ENCODE measurements around the gene SENP1.
"Not testable (repeated sequence)": the region's sequence is repeated elsewhere in the genome, so short reads cannot be mapped to it uniquely, and the experiment has no call there.

The SENP1 gene

DNA sequence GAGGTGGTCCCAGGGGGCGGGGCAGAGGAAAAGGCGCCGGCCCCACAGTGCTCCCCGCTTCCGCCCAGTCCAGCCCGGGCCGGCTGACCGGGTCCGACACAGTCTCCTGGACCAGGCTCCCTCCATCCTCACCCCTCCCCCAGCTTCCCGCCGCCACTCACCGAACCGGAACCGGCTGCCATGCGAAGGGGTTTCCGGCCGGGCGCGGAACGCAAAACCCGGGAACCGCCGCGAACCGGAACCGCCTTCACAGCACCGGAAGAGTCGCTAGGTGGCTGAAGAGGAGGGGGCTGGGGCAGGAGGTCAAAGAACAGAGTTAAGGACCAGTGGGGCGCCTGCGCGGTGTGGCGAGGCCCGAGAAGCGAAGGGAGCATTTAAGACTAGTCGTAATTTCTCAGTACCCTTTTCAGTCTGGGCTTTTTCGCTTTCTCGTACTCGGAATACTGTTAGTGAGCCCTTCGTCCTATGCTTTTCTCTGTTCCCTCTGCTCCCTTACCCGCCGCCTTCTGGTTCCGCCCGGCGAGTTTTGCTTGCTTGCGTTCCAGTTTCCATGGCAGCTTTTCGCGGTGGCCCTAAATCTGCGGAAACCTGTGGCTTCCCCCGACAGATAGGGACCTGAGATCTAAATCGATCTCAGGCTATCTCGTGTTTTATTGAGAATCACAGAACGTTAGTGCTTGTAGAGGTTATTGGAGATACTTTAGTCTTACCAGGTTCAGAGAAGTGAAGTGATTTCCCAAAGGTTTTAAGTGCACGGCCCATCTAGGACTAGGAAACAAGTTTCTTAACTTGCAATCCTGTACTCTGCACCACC, at the start of gene SENP1:
Gene SENP1 (minus strand): TSS at position 213 of the 814 bp plus-strand sequence. CDS start 4,607 bp downstream, outside the sequence.
- peak; percentile 95 for DNase-seq (ENCODE audit: low read depth, low spot score)

DNA sequence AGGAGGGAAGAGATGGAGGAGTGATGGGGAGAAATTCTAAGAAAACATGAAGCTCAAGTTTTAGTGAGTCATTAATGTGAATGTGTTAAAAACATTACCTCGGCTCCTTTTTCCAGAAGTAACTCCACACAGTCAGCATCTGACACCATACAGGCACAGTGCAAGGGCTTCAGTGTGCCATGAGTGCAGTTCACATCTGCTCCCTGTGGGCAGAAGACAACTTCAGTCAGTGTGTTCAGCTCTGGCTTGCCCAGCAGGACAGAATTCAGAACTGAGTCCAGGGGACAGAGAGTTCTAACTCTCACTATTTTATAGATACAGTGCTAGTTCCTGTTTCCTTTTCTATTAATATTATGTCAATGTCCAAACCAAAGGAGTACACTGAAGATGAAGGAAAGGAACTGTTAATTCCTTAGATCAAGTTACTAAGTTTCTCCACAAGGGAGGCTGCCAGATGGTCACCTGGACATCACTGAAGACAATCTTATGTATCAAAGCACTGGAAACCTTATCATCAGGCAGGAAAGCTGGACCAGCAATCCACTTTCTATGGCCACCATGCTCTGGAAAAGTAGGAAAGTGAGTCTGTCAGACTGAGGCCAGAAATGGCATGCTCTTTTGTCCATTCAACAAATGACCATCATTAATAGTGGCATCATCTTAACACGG, 45.4 kb upstream of the SENP1 start:
- DNase-seq (ENCODE audit: low read depth, low spot score): no peak

DNA sequence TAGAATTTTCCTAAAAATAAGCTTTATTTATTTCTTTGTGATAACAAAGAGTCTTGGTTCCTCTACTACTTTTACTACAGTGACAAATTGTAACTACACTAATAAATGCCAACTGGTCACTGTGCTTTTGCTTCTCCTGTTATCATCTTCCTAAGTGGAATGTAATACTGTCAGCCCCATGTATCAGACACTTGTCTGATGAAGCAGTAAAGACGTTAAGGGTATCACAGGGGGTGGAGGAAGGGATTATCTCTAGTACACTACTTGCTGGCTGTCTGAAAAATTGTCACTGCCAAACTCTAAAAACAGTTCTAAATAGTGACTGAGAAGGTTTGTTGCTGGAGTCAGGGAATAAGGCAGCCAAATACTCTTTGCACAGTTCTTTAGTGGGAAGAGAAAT, 40.1 kb upstream of the SENP1 start:
- no peak for DNase-seq (ENCODE audit: low read depth, low spot score)

DNA sequence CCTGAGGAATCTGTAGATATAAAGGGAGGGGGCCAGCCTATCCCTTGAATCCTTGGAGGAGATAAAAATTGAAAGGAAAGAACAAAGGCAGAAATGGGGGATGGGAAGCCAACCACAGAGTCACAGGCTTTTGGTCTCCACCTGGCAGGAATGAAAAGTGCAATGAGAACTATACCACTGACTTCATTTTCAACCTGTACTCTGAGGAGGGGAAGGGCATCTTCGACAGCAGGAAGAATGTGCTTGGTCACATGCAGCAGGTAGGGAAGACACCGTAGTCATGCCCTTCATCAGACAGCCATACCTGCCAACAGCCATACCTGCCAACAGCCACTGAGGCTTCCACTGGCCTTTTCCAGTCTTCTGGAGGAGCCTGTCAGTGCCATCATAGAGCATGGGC, 38.0 kb upstream of the SENP1 start:
- DNase-seq (ENCODE audit: low read depth, low spot score): no peak

DNA sequence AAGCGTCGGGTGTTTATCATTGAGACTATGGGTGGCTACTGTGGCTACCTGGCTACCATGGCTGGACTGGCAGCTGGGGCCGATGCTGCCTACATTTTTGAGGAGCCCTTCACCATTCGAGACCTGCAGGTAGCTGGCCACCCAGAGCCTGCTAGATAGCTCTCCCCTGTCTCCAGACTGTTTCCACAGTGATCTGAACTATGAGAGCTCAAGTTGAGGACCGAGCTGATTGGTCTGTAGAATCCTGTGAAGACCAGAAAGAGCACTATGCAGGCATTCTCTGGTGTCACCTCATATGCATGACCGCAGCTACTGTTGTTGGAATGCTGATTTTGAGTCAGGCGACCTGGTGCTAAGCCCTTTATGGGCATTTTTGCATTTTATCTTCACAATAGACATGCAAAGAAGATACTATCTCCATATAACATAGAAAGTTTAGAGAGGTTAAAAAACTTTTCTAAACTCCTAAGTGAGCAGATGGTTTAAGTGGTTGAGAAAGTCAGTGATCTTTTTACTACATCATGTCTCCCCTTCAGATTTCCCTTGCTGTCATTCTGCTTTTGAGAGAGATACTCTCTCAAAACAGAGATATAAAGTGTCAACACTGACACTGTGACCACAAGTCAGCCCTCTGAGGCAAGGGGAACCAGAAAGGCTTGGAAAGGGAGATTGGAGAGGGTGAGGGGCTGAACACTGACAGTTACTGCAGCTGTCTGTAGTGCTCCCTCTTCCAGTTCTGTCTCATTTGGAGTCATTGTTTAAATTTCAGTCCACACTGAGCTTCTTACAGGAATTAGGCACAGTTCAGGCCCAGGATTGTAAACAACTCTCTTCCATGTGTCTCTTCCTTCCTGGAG, 37.2 kb upstream of the SENP1 start:
- DNase-seq (ENCODE audit: low read depth, low spot score): no peak

DNA sequence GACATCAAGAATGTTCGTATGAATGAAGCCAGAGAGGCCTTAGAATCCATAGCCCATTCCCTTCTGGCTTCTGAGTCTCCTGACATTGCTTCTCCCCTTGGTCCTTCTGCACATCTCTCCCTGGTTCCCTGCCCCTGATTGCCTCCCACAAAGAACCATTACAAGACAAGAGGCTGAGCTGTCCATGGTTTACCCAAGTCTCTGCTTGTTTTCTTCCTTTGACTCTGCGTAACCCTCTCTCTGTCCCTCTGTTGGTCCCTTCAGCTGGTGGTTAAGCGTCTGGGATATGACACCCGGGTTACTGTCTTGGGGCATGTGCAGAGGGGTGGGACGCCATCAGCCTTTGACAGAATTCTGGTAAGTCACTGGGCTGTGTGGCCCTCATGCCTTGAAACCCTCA, 29.1 kb upstream of the SENP1 start:
- DNase-seq (ENCODE audit: low read depth, low spot score): no peak

DNA sequence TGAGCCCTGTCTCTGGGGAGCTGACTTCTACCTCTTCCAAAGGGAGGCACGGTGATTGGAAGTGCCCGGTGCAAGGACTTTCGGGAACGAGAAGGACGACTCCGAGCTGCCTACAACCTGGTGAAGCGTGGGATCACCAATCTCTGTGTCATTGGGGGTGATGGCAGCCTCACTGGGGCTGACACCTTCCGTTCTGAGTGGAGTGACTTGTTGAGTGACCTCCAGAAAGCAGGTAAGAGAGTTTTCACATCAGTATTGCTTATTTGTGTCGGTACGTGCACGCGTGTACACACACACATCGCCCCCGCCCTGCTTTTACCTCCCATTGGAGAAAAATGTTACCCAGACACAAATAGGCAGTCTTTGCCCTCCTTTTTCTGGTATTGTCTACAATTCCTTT, 26.9 kb upstream of the SENP1 start:
- DNase-seq (ENCODE audit: low read depth, low spot score): no peak

DNA sequence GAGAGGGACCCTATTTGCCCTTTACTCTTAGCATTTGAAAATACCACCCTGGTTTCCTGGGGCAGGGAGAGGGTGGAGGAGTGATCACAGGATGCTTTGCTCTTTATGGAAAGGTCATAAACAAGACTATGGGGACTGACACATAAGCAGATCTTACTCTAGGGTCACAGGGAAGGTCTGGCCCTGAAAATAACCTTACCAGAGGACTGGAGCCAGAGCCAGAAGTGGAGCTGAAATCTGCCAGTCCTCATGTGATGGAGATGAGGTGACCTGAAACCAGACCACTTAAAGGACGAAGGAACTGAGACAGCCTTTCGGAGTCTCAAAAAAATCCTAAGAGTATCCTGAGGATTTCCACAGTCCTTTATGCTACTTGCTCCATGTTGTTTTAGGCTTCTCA, 25.6 kb upstream of the SENP1 start:
- DNase-seq (ENCODE audit: low read depth, low spot score): no peak

DNA sequence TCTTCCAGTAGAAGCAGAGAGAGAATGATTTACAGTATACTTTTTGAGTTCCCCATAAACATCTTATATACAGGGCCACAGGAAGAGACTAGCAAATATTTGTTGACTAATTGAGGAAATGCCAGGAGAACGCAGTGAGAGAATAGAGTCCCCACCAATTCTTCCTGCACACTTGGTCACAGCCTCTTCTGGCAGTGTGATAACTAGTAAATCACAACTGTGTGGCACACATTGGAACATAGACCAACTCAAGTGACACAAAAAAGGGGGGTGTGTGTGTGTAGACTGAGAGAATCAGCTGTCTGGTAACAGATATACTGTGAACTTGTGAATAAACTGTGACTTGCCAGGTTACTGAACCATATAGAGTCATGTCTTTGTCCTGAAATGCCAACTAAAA, 23.5 kb upstream of the SENP1 start:
- DNase-seq (ENCODE audit: low read depth, low spot score): no peak

DNA sequence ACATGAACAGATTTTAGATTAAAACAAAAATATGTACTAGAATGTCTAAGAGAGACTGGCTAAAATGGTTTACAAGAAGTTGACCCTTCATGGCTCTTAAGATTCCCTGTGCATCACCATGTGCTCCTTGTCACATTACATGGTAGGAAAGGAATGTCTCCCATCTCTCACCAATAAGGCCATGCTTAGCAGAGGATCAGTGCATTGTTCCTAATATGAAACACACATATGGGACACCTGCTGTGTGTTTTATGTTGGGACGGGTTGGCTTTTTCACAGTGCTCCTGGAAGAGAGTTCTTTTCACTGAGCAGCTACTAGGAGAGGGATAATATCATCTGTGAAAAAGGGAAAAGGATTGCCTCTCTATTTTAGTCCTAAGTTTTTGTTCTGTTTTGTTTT, 22.9 kb upstream of the SENP1 start:
- no peak for DNase-seq (ENCODE audit: low read depth, low spot score)

DNA sequence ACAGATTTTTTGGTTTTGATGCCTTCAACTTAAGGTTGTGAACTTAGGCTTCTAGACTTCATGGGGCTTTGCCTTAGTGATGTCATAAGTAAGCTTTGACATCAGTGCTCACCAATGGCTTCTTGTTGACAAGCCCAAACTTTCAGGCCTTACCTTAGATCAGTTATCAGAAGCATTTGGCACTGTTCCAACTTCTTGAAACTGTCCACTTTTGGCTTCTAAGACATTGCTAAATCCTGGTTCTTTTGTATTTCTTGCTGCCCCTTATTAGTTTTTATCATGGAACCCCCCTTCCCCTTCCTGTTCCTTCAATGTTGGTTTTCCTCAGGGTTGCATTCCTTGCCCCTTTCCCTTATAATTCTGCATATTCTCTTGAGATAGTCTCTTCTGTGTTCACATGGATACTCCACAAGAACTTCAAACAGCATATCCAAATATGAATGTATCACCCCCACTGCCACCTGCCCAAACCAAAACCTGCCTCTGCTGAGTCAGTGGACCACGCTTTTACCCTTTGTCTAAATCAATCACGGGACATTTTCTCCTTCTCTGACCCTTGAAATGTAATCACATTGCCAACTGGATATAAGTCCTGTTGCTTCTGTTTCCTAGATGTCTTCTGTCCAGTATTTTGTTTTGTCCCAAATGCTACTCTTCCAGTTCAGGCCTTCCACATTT, 21.2 kb upstream of the SENP1 start:
- no peak for DNase-seq (ENCODE audit: low read depth, low spot score)

DNA sequence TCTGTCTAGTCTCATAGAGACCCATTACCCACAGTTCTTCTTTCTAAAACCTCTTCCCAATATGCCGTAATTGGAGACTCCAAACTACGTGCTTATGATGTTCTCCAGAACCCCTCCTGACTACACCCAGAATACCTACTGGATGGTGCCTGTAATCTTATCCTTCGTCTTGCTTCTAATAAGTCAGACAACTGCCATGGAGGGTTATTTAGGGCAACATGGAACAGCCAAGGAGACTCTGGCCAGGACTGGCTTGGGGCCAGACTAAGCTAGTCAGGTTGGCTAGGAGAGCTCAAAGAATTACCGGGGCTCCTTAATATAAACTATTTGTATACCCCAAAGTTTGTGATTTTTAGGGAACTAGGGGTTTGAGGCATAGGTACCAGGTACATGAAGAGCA, 20.1 kb upstream of the SENP1 start:
- no peak for DNase-seq (ENCODE audit: low read depth, low spot score)

DNA sequence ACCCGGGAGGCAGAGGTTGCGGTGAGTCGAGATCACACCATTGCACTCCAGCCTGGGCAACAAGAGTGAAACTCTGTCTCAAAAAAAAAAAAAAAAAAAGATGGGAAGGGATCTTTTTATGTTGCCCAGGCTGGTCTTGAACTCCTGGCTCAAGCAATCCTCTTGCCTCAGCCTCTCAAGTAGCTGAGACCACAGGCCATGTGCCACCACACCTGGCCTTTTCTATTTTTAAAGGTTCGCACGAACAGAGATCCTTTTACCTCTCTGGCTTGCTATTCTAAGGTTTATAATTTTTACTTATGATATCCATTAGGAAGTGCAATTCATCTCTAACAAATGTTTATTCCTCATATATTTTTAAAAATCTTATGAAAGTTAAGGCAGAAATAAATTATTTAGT, 19.7 kb upstream of the SENP1 start:
- DNase-seq (ENCODE audit: low read depth, low spot score): not testable (repeated sequence)

DNA sequence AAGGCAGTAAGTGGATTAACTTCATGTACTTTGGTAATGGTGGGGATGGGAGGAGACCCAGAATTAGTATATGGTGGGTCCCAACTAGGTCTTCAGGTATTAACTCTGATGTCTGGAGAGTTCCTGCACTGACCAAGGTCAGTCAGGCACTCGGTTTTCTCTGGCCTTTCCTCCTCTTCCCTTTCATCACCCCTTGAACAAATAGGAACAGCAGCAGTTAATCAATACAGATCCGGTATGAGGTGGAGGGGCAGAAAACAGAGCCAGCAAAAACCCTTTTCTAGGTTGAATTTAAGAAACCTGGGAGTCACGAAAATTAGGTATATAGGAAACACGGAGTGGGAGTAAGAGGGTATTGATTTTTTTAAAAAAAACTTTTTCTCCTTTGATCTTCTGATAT, 17.3 kb upstream of the SENP1 start:
- DNase-seq (ENCODE audit: low read depth, low spot score): no peak

DNA sequence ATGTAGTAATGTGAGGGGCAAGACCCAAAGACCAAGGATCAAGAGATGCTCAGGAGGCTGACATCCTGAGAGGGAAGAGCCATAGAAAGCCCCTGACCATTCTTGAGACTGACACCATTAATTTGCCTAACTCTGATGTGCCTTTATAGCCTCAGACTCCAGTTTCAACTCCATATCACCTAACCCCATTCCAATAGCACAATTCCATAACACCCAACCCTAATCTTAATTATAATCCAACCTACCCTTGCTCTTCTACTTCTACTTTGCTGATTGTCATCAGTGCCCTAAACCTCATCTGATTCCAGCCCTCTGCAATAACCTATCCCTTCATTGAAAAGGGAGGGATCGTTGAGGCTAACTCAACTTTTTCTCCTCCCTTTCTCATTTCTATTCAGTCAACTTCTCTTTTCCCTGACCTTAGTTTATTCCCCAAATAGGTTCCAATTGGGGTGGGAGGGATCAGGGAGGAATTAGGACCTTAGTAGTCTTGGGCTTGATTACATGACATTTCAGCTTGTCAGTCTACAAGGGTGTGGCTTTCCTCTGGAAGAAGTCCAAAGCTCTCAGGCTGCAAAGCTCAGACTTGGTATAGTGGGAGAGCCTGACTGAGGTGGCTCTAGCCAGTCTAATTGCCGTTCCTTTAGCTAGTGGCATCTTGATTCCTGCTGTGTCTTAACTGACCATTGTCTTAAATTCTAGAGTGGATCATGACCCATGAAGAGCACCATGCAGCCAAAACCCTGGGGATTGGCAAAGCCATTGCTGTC, 16.4 kb upstream of the SENP1 start:
- DNase-seq (ENCODE audit: low read depth, low spot score): no peak

DNA sequence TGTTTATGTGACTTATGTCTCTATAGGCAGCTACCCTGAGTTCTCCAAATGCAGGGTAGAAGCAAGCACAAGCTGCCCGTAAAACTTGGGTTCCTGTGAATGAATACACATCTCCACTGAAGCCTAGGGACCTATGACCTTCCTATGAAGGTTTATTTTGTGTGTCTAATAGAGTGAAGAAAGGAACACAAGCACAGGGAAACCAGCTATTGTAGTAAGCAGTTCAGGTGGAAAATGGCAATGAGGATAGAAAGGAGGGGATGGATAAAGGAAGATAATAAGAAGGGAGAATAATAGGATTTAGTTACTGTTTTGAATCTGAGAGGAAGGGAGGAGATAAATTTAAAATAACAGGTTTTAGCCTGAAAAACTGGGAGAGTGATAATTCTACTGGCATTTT, 15.6 kb upstream of the SENP1 start:
- no peak for DNase-seq (ENCODE audit: low read depth, low spot score)

DNA sequence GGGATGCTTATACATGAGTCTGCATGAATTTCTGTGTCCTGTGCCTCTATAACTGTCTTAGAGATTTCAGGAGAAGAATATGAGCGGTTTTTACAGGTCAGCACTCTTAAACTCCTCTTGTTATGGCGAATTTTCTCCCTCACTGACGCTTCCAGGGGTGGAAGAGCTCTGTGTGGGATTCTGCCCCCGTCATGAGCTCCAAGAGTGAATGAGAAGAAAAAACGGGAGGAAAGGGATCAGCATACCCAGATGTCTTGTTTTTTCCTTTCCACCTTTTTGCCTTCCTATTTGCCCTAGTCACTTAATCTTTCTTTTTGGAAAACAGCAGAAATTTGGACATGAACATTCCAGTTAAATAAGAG, 13.9 kb upstream of the SENP1 start:
- no peak for DNase-seq (ENCODE audit: low read depth, low spot score)

DNA sequence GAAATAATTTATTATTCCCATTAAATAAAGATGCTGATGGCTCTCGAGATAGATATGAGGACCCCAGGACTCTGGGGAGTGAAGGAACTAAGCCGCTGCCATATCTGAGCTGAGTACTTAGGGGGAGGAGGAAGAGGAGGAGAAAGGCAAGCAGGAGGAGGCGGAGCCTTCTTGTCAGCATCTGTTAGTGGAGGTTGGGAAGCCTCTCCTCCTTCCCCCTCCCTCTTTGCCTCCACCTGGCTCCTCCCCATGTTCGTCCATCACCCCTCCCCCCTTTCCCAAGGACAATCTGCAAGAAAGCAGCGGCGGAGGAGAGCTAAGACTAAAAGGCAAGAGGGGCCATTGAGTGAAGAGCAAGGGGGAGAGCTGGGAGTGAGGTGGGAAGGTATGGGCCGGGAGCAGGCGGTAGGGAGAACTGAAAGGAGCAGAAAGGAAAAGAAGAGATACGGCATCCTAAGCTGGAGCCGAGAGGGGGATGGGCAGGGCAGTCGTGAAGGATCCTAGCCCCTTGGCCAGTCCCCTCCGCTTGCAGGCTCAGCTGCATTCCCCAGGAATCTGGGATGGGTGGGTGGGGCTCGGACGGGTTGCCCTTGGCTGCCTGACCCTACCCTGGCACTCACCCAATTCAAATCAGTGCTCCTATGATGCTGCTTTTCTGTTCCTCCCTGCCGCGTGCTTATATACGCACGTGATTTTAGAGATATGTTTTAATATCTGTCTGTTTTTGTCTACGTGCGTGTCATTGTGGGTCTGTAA, 13.4 kb upstream of the SENP1 start, which contains the start of gene PFKM:
Gene PFKM (plus strand): TSS at position 287 of the 756 bp plus-strand sequence. CDS start 3,411 bp downstream, outside the sequence.
- peak; percentile 95 for DNase-seq (ENCODE audit: low read depth, low spot score)

DNA sequence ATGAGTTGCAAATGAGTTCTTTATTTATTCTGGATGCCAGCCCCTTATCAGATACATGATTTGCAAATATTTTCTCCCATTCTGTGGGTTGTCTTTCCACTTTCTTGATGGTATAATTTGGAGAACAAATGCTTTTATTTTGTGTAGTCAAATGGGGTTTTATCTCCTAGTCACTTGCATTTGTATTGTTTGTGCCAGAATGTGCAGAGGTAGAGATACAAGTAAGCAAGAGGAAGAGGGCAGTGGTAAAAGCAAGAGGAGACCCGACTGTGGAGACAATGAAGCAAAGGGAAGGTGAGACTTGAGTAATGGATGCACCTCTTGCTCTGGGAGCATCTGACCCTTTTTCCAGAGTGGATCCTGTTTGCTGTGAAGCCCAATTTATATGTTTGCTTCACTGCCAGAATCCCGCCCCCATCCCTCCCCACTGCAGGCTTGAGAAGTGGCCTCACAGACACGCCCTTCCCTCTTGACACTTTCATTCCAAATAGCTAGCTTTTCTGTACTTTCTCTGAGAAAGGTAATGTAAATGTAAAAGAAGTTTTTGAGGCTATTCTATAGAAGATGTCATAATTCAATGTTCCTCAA, 12.5 kb upstream of the SENP1 start:
- peak; percentile 29 for DNase-seq (ENCODE audit: low read depth, low spot score)

DNA sequence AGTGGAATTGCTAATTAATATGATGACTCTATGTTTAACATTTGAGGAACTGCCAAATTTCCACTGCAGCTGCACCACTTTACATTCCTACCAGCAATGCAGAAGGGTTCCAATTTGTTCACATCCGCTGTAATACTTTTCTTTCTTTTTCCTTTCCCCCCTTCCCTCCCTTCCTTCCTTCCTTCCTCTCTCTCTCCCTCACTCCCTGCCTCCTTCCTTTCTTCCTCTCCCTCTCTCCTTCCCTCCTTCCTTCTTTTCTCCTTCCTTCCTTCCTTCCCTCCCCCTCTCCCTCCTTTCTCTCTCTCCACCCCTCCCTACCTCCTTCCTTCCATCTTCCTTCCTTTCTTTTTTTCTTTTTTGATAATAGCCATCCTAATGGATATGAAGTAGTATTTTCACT, 10.1 kb upstream of the SENP1 start:
- no peak for DNase-seq (ENCODE audit: low read depth, low spot score)

Measured in ELF-1 (cell line).